Lower leg skin (tissue), 3 donors: ENCODE data around the gene JAM3.

Experiments used
- CTCF ChIP-seq, 3 donors: fragments of 450-650 bp; IDR thresholded peaks; one replicate each; pipeline ENCODE4 v1.5.1; 2016; ENCODE audit warnings: antibody characterized with exemption in 3 of 3, mild to moderate bottlenecking in 3 of 3, moderate library complexity in 2 of 3
- POLR2A ChIP-seq, 2 donors: fragments of 450-650 bp; IDR thresholded peaks; one replicate each; pipeline ENCODE4 v1.6.1; 2016 to 2017; ENCODE audit warnings: antibody characterized with exemption in 2 of 2, mild to moderate bottlenecking in 1 of 2, moderate library complexity in 1 of 2

DNA sequence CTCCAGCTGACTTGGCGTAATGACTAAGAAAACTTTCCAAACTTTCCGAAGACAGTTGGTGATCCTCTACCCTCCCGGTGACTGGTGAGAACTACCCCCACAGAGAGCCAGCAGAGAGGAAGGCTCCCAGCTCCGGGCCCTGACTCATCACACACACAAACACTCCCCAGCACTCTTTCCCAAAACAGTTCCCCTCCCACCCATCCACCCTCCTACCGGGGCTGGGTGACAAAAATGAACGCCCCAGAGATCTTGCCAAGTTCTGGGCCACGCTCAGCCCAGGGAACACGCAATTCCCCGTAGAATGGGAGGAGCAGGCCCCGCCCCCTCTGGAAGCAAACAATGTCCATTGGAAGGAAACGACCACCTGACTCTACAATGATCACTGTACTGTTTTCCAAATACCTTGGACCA is 21.3 kb upstream of the JAM3 start:
- TF ChIP-seq POLR2A (IDR thresholded peaks at IDR 0.05) = no peak
- TF ChIP-seq CTCF (IDR thresholded peaks at IDR 0.05) = no peak
